NCI-H2196 (cell line): ENCODE results near the gene SOST.

Source experiments
- DNase-seq: peaks from one replicate; lab custom pipeline; 2025; ENCODE audit not compliant: unreplicated experiment; lab: John Stamatoyannopoulos, UW

Gene SOST

GRCh38 chr17:43745541-43745940, 13.1 kb downstream of the SOST start:
- DNase-seq = no peak

- DNase-seq = no peak
Observed at GRCh38 chr17:43741636-43742035, 17.0 kb downstream of the SOST start.

- no peak for DNase-seq
Observed at GRCh38 chr17:43740541-43740940, 18.1 kb downstream of the SOST start.

GRCh38 chr17:43737722-43738121, 20.9 kb downstream of the SOST start:
- no peak for DNase-seq

GRCh38 chr17:43736389-43736788, 22.2 kb downstream of the SOST start:
- DNase-seq = no peak

- no peak for DNase-seq
Observed at GRCh38 chr17:43734376-43734775, 24.2 kb downstream of the SOST start.

- no peak for DNase-seq
Observed at GRCh38 chr17:43733956-43734355, 24.6 kb downstream of the SOST start.

GRCh38 chr17:43732958-43733357, 25.6 kb downstream of the SOST start:
- no peak for DNase-seq

- no peak for DNase-seq
Observed at GRCh38 chr17:43728081-43728480, 30.5 kb downstream of the SOST start.

GRCh38 chr17:43723697-43724359, 34.8 kb downstream of the SOST start:
- no peak for DNase-seq

GRCh38 chr17:43722870-43723665, 35.5 kb downstream of the SOST start:
- DNase-seq = no peak

- DNase-seq = no peak
Observed at GRCh38 chr17:43722269-43722619, 36.3 kb downstream of the SOST start.

GRCh38 chr17:43721537-43722268, 36.9 kb downstream of the SOST start:
- no peak for DNase-seq

GRCh38 chr17:43720311-43721060, 38.1 kb downstream of the SOST start:
- DNase-seq = no peak

- DNase-seq = no peak
Observed at GRCh38 chr17:43719578-43719977, 39.0 kb downstream of the SOST start.

- DNase-seq = no peak
Observed at GRCh38 chr17:43718544-43718943, 40.0 kb downstream of the SOST start.

- DNase-seq = no peak
Observed at GRCh38 chr17:43717913-43718312, 40.7 kb downstream of the SOST start.

- DNase-seq = no peak
Observed at GRCh38 chr17:43714465-43715149, 44.0 kb downstream of the SOST start.

GRCh38 chr17:43713494-43714162, 45.0 kb downstream of the SOST start:
- DNase-seq = peak; percentile 4

- no peak for DNase-seq
Observed at GRCh38 chr17:43712397-43712796, 46.2 kb downstream of the SOST start.
